B cell (primary cell): ENCODE data around the gene TEF. TPM values are rescaled to one million over a fixed set of nuclear protein-coding genes. Genes with fewer than 3 reads are reported as not detected.

Source experiments
- ATAC-seq: fragments of 200-7000 bp; cut with Tn5 transposase; one replicate; pipeline ENCODE4 v1.10.0; 2021; ENCODE audit warnings: low read depth, mild to moderate bottlenecking, moderate number of reproducible peaks, moderate library complexity
- CTCF ChIA-PET: fragments of 350-600 bp; sonication (Branson Sonifier 250); formaldehyde crosslinking; loops from one replicate; lab custom pipeline; 2021; ENCODE audit warnings: antibody characterized with exemption, inconsistent platforms; lab: Charles Lee
- POLR2A ChIA-PET: fragments of 350-600 bp; sonication (Branson Sonifier 250); formaldehyde crosslinking; loops from one replicate; lab custom pipeline; 2021; ENCODE audit warnings: antibody characterized with exemption; lab: Charles Lee
- DNase-seq: peaks from one replicate; pipeline ENCODE4 v3.0.0; 2013
- H2AFZ ChIP-seq: 2 replicates; pipeline ENCODE4 v1.6.1; 2012; ENCODE audit warnings: mild to moderate bottlenecking, low read depth, low read length; ENCODE audit not compliant: insufficient read depth, poor library complexity, severe bottlenecking
- H3K27ac ChIP-seq, 2 donors: 1 replicate in 1 of 2; 2 replicates in 1 of 2; pipeline ENCODE4 v1.5.1; 2012 to 2013; ENCODE audit warnings: low read length in 2 of 2, mild to moderate bottlenecking in 2 of 2, moderate library complexity in 1 of 2
- H3K27me3 ChIP-seq, 4 experiments: fragments of 200-600 bp in 1 of 4; sonication (generic) in 1 of 4; replicated peaks in 1 of 4; 1 replicate in 2 of 4; 2 replicates in 2 of 4; pipeline versions ENCODE4 v1.6.1 to v1.7.0; 2013 to 2016; ENCODE audit warnings: low read length in 3 of 4, mild to moderate bottlenecking in 2 of 4, mixed read lengths in 1 of 4, moderate library complexity in 1 of 4; ENCODE audit not compliant: insufficient read depth in 4 of 4, control insufficient read depth in 3 of 4; ENCODE audit errors: control extremely low read depth in 1 of 4
- H3K36me3 ChIP-seq, 2 experiments: replicated peaks in 1 of 2; 1 replicate in 1 of 2; 2 replicates in 1 of 2; pipeline versions ENCODE4 v1.6.1 to v1.7.1; 2013; ENCODE audit warnings: low read length in 1 of 2; ENCODE audit not compliant: insufficient read depth in 2 of 2, control insufficient read depth in 1 of 2; ENCODE audit errors: control extremely low read depth in 1 of 2, extremely low read depth in 1 of 2
- H3K4me1 ChIP-seq, 2 donors: fragments of 200-600 bp in 1 of 2; sonication (generic) in 1 of 2; 1 replicate in 1 of 2; 2 replicates in 1 of 2; pipeline versions ENCODE4 v1.5.1 to v1.6.1; 2013 to 2017; ENCODE audit warnings: low read length in 2 of 2; ENCODE audit not compliant: control insufficient read depth in 2 of 2, insufficient read depth in 2 of 2
- H3K4me2 ChIP-seq: replicated peaks from 2 replicates; pipeline ENCODE3; 2012; ENCODE audit warnings: mild to moderate bottlenecking, low read depth, low read length; ENCODE audit not compliant: poor library complexity, severe bottlenecking
- H3K4me3 ChIP-seq, 5 experiments: fragments of 200-600 bp in 1 of 5; sonication (generic) in 1 of 5; 1 replicate in 3 of 5; 2 replicates in 2 of 5; pipeline versions ENCODE4 v1.5.1 to v1.7.0; 2011 to 2016; ENCODE audit warnings: low read length in 4 of 5, mild to moderate bottlenecking in 4 of 5, low read depth in 2 of 5, control low read depth in 1 of 5, moderate library complexity in 1 of 5; ENCODE audit not compliant: insufficient read depth in 1 of 5; ENCODE audit errors: control extremely low read depth in 1 of 5, extremely low read depth in 1 of 5
- H3K79me2 ChIP-seq: fragments of 200-600 bp; sonication (generic); one replicate; pipeline ENCODE4 v1.6.0; 2016; ENCODE audit warnings: low read length; ENCODE audit not compliant: control insufficient read depth, insufficient read depth
- H3K9ac ChIP-seq: fragments of 200-600 bp; sonication (generic); 2 replicates; pipeline ENCODE4 v1.6.1; 2017; ENCODE audit warnings: mild to moderate bottlenecking, low read length, moderate library complexity
- H3K9me3 ChIP-seq, 3 donors: one replicate each; pipeline versions ENCODE4 v1.6.1 to v1.7.1; 2013; ENCODE audit warnings: low read length in 2 of 3; ENCODE audit not compliant: control insufficient read depth in 2 of 3, insufficient read depth in 1 of 3; ENCODE audit errors: control extremely low read depth in 1 of 3
- H4K20me1 ChIP-seq: 2 replicates; pipeline ENCODE4 v1.6.0; 2012; ENCODE audit warnings: mild to moderate bottlenecking, low read length; ENCODE audit not compliant: insufficient read depth, control insufficient read depth, poor library complexity, severe bottlenecking
- H3K27ac Mint-ChIP-seq: one replicate; pipeline ENCODE4 v1.8.0; 2021; ENCODE audit warnings: mixed read lengths
- H3K27me3 Mint-ChIP-seq: one replicate; pipeline ENCODE4 v1.8.0; 2021; ENCODE audit warnings: mixed read lengths
- H3K4me1 Mint-ChIP-seq: one replicate; pipeline ENCODE4 v1.8.0; 2021; ENCODE audit warnings: mixed read lengths
- H3K4me3 Mint-ChIP-seq: one replicate; pipeline ENCODE4 v1.8.0; 2021; ENCODE audit warnings: mixed read lengths
- H3K9me3 Mint-ChIP-seq: one replicate; pipeline ENCODE4 v1.8.0; 2022; ENCODE audit warnings: mixed read lengths; ENCODE audit not compliant: insufficient read depth
- CTCF ChIP-seq: fragments of 200-600 bp; IDR thresholded peaks from one replicate; pipeline ENCODE4 v1.8.0; 2022; ENCODE audit warnings: antibody characterized with exemption, mild to moderate bottlenecking
- EZH2 ChIP-seq: IDR thresholded peaks from 2 replicates; pipeline ENCODE4 v1.6.1; 2012; ENCODE audit warnings: borderline replicate concordance, low read depth, mild to moderate bottlenecking, moderate library complexity, low read length; ENCODE audit not compliant: insufficient read depth, poor library complexity, severe bottlenecking
- WGBS: methylation state at CpG from one replicate; pipeline ENCODE4 v1.1.5; 2013; ENCODE audit warnings: missing lambda C conversion rate; ENCODE audit not compliant: insufficient coverage; 5-methylcytosine and 5-hydroxymethylcytosine counted together
- intact Hi-C: fragments of 100-400 bp; cut with micrococcal nuclease; formaldehyde crosslinking; loops from one replicate; pipeline ENCODE4 v1.10.0; 2022
- polyA minus RNA-seq: library from RNA; depleted of rRNA, polyadenylated mRNA; stranded (reverse); fragments of >200 nt; gene quantifications from 2 replicates; pipeline ENCODE4 v1.2.3, GENCODE V29; 2012
- polyA plus RNA-seq: library from polyadenylated mRNA; depleted of rRNA; stranded (reverse); fragments of >200 nt; gene quantifications from 2 replicates; pipeline ENCODE4 v1.2.3, GENCODE V29; 2012
- total RNA-seq, 2 donors: library from RNA; stranded (reverse); fragments of 120-200 nt in 1 of 2; gene quantifications; 1 replicate in 1 of 2; 2 replicates in 1 of 2; pipeline versions ENCODE4 v1.2.3 to v1.2.4, GENCODE V29; 2013 to 2022

The TEF gene, protein sequence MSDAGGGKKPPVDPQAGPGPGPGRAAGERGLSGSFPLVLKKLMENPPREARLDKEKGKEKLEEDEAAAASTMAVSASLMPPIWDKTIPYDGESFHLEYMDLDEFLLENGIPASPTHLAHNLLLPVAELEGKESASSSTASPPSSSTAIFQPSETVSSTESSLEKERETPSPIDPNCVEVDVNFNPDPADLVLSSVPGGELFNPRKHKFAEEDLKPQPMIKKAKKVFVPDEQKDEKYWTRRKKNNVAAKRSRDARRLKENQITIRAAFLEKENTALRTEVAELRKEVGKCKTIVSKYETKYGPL
- total RNA-seq (5.5 and 6.8 TPM in 2 replicates), polyA plus RNA-seq (1.6 and 5.0 TPM in 2 replicates), polyA minus RNA-seq (3.2 and 4.2 TPM in 2 replicates)
- 4.5 TPM for total RNA-seq (2013)

DNA sequence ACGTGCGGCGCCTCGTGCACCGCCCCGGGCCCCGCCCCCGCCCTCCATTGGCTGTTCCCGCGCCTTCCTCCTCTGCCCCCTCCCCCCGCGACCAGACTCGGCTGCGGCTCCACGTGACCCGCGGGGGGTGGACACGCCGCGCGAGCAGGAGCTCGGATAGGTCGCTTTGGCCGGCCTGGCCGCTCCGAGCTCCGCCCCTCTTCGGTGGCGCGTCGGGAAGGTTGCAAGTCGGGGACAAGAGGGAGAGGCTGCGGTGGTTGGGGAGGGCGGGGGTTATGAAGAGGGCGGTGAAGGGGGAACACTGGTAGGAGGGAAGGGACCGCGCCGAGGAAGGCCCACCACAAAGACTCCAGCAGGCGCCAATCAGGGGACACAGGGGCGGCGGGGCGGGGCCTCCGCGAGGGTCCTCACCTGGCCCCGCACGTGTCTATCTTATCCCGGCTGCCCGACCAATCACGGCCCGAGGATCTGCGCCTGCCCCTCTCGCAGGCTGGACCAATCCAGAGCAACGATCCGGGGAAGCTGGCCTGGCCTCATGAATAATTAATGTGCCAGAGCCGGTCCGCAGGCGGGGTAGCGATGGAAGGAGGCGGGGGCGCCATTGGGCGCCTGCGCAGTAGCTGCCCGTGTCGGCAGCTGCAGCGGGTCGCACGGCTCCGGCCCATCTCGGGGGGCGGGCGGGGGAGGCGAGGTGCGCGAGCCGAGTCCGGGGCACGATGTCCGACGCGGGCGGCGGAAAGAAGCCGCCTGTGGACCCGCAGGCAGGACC is at the start of gene TEF:
TSS of gene TEF (plus strand) at position 614 of the 769 bp plus-strand sequence. CDS start at position 717, 103 bp downstream.
- peak within 1 kb of the TSS; percentile 93 to 95 for H3K27ac ChIP-seq
- H3K36me3 ChIP-seq: no peaks in the 10 kb centered on the region
- intact Hi-C loops: loop anchor here (1.0 to 5.0 kb wide), 10 partner anchors 79 to 745 kb away; partner anchors contain the start of genes ACO2, DESI1, L3MBTL2 and MRTFA
- H3K9me3 ChIP-seq: no peaks in the 10 kb centered on the region
- WGBS: under 1% methylated on average over 80 of the region's 84 CpGs
- POLR2A ChIA-PET: interaction anchor here (0.5 to 2.1 kb wide), 25 partner anchors 10 to 785 kb away, joined by 3 to 36 read pairs (median 5); partner anchors contain the start of genes ACO2, PHF5A, RANGAP1 and ST13
- H3K4me2 ChIP-seq: peak within 1 kb of the TSS; percentile 90
- CTCF ChIA-PET: interaction anchor here (1.0 to 2.9 kb wide), 11 partner anchors 23 to 1537 kb away, joined by 3 to 12 read pairs (median 4); partner anchors contain the start of genes ACO2, CCDC134, DESI1 and PHF5A
- peak within 1 kb of the TSS; percentile 89 for H2AFZ ChIP-seq
- peak within 1 kb of the TSS; percentile 56 to 93 (median 70) for H3K4me3 ChIP-seq
- peaks cover 10 to 18% of the 10 kb centered on the region in 2 donors for H3K4me1 ChIP-seq
- peak; percentile 98 for DNase-seq
- Mint-ChIP-seq H3K4me3 (peak within 1 kb of the TSS; percentile 88), H3K27me3 (no peaks in the 10 kb centered on the region), H3K4me1 (peaks cover 20% of the 10 kb centered on the region), H3K27ac (peak within 1 kb of the TSS; percentile 99), H3K9me3 (no peaks in the 10 kb centered on the region)
- no peaks in the 10 kb centered on the region for H3K27me3 ChIP-seq
- H3K79me2 ChIP-seq: peaks cover 3% of the 10 kb centered on the region
- no peaks in the 10 kb centered on the region for H4K20me1 ChIP-seq
- TF ChIP-seq EZH2: no peak
- TF ChIP-seq CTCF: no peak
- peak; percentile 81 for ATAC-seq
- H3K9ac ChIP-seq: peak within 1 kb of the TSS; percentile 73
